H9 (cell line): Measurements from ENCODE around the gene INO80. TPM values are rescaled to one million over a fixed set of nuclear protein-coding genes. Genes with fewer than 3 reads are reported as not detected.

Experiments
- DNase-seq: peaks from one replicate; pipeline ENCODE4 v3.0.0-alpha.2; 2017
- H2AFZ ChIP-seq: one replicate; pipeline ENCODE4 v1.6.1; 2013; ENCODE audit warnings: mild to moderate bottlenecking, low read length, control low read depth, moderate library complexity
- H2AK5ac ChIP-seq: 2 replicates; pipeline ENCODE4 v1.6.1; 2013; ENCODE audit warnings: low read length, control low read depth, mixed read lengths; ENCODE audit not compliant: insufficient read length
- H2BK120ac ChIP-seq: one replicate; pipeline ENCODE4 v1.6.1; 2013; ENCODE audit warnings: low read depth, mild to moderate bottlenecking, low read length, control low read depth, inconsistent platforms; ENCODE audit not compliant: poor library complexity, severe bottlenecking
- H2BK12ac ChIP-seq: 2 replicates; pipeline ENCODE4 v1.6.1; 2013; ENCODE audit warnings: low read length, control low read depth, mixed read lengths, low read depth; ENCODE audit not compliant: insufficient read length
- H2BK15ac ChIP-seq: 2 replicates; pipeline ENCODE4 v1.6.1; 2013; ENCODE audit warnings: low read depth, low read length, control low read depth
- H2BK20ac ChIP-seq: one replicate; pipeline ENCODE4 v1.6.1; 2013; ENCODE audit warnings: low read depth, mild to moderate bottlenecking, low read length, control low read depth, inconsistent platforms; ENCODE audit not compliant: poor library complexity, severe bottlenecking
- H2BK5ac ChIP-seq: 2 replicates; pipeline ENCODE4 v1.6.1; 2013; ENCODE audit warnings: low read length, control low read depth, mixed read lengths; ENCODE audit not compliant: insufficient read length
- H3K14ac ChIP-seq: 2 replicates; pipeline ENCODE4 v1.6.1; 2013; ENCODE audit warnings: low read length, control low read depth; ENCODE audit not compliant: insufficient read depth
- H3K18ac ChIP-seq: 2 replicates; pipeline ENCODE4 v1.6.1; 2013; ENCODE audit warnings: low read depth, mild to moderate bottlenecking, mixed read lengths, low read length, control low read depth; ENCODE audit not compliant: insufficient read length
- H3K23ac ChIP-seq: 2 replicates; pipeline ENCODE4 v1.6.1; 2013; ENCODE audit warnings: low read length, control low read depth, mixed read lengths, low read depth; ENCODE audit not compliant: insufficient read length
- H3K23me2 ChIP-seq: 2 replicates; pipeline ENCODE4 v1.6.1; 2013; ENCODE audit warnings: low read depth, mild to moderate bottlenecking, mixed read lengths, low read length, control low read depth; ENCODE audit not compliant: insufficient read length, poor library complexity, severe bottlenecking
- H3K27ac ChIP-seq: 2 replicates; pipeline ENCODE4 v1.5.1; 2013; ENCODE audit warnings: low read length, control low read depth, mixed read lengths, low read depth; ENCODE audit not compliant: insufficient read length
- H3K27me3 ChIP-seq: 2 replicates; pipeline ENCODE4 v1.6.1; 2013; ENCODE audit warnings: low read length, control low read depth, inconsistent platforms; ENCODE audit not compliant: insufficient read depth
- H3K4ac ChIP-seq: 2 replicates; pipeline ENCODE4 v1.6.1; 2013; ENCODE audit warnings: low read depth, mild to moderate bottlenecking, control low read depth, inconsistent platforms, low read length, moderate library complexity
- H3K4me1 ChIP-seq: 2 replicates; pipeline ENCODE4 v1.6.1; 2013; ENCODE audit warnings: low read length, control low read depth, inconsistent platforms; ENCODE audit not compliant: insufficient read depth
- H3K4me2 ChIP-seq: 2 replicates; pipeline ENCODE4 v1.6.1; 2013; ENCODE audit warnings: low read length, control low read depth, mixed read lengths; ENCODE audit not compliant: insufficient read length, insufficient read depth
- H3K56ac ChIP-seq: 2 replicates; pipeline ENCODE4 v1.6.1; 2013; ENCODE audit warnings: low read depth, mild to moderate bottlenecking, mixed read lengths, low read length, control low read depth; ENCODE audit not compliant: insufficient read length
- H3K79me1 ChIP-seq: 2 replicates; pipeline ENCODE4 v1.6.1; 2013; ENCODE audit warnings: low read depth, mild to moderate bottlenecking, moderate library complexity, low read length, control low read depth, inconsistent platforms; ENCODE audit not compliant: insufficient read depth, poor library complexity, severe bottlenecking
- H3K79me2 ChIP-seq: 2 replicates; pipeline ENCODE4 v1.6.1; 2013; ENCODE audit warnings: low read length, control low read depth, inconsistent platforms; ENCODE audit not compliant: insufficient read depth
- H3K9ac ChIP-seq: 2 replicates; pipeline ENCODE4 v1.6.1; 2013; ENCODE audit warnings: low read length, control low read depth, mixed read lengths; ENCODE audit not compliant: insufficient read length; ENCODE audit errors: extremely low read depth
- H3K9me3 ChIP-seq: one replicate; pipeline ENCODE4 v1.6.1; 2013; ENCODE audit warnings: low read depth, low read length, inconsistent platforms; ENCODE audit not compliant: control insufficient read depth
- H3T11ph ChIP-seq: one replicate; pipeline ENCODE4 v1.6.1; 2013; ENCODE audit warnings: mild to moderate bottlenecking, low read length, control low read depth, inconsistent platforms
- H4K20me1 ChIP-seq: one replicate; pipeline ENCODE4 v1.6.1; 2013; ENCODE audit not compliant: control insufficient read depth, insufficient read length, insufficient read depth
- H4K5ac ChIP-seq: 2 replicates; pipeline ENCODE4 v1.6.1; 2013; ENCODE audit warnings: low read depth, mild to moderate bottlenecking, mixed read lengths, low read length, control low read depth; ENCODE audit not compliant: insufficient read length
- H4K8ac ChIP-seq: replicated peaks from 2 replicates; pipeline ENCODE4 v1.6.1; 2013; ENCODE audit warnings: low read length, control low read depth, mixed read lengths, low read depth; ENCODE audit not compliant: insufficient read length
- H4K91ac ChIP-seq: 2 replicates; pipeline ENCODE4 v1.6.1; 2013; ENCODE audit warnings: low read depth, mild to moderate bottlenecking, moderate library complexity, mixed read lengths, low read length, control low read depth; ENCODE audit not compliant: insufficient read length
- H3K27ac Mint-ChIP-seq, 3 experiments: 2 replicates in 2 of 3; 3 replicates in 1 of 3; pipeline ENCODE4 v1.8.0; 2020 to 2021; ENCODE audit warnings: mixed read lengths in 3 of 3, mild to moderate bottlenecking in 1 of 3, moderate library complexity in 1 of 3
- H3K27me3 Mint-ChIP-seq: 2 replicates; pipeline ENCODE4 v1.8.0; 2021; ENCODE audit warnings: low read depth, mild to moderate bottlenecking, moderate library complexity, mixed read lengths
- H3K36me3 Mint-ChIP-seq, 3 experiments: 2 replicates in 2 of 3; 3 replicates in 1 of 3; pipeline ENCODE4 v1.8.0; 2020 to 2021; ENCODE audit warnings: low read depth in 3 of 3, mixed read lengths in 3 of 3; ENCODE audit not compliant: insufficient read depth in 1 of 3
- H3K4me1 Mint-ChIP-seq, 2 experiments: 2 replicates each; pipeline ENCODE4 v1.8.0; 2020; ENCODE audit warnings: mixed read lengths in 2 of 2
- H3K4me3 Mint-ChIP-seq, 2 experiments: 2 replicates in 1 of 2; 3 replicates in 1 of 2; pipeline ENCODE4 v1.8.0; 2020 to 2021; ENCODE audit warnings: mild to moderate bottlenecking in 2 of 2, mixed read lengths in 2 of 2, moderate library complexity in 1 of 2
- H3K9me3 Mint-ChIP-seq, 2 experiments: 2 replicates in 1 of 2; 3 replicates in 1 of 2; pipeline ENCODE4 v1.8.0; 2020; ENCODE audit warnings: mild to moderate bottlenecking in 2 of 2, mixed read lengths in 2 of 2, moderate library complexity in 1 of 2
- CTCF ChIP-seq: fragments of 200-600 bp; sonication (generic); conservative IDR thresholded peaks from 3 replicates; pipeline ENCODE4 v1.8.0; 2021; ENCODE audit warnings: antibody characterized with exemption, mild to moderate bottlenecking
- WGBS: extraction: QIAGEN DNeasy Blood & Tissue Kit; methylation state at CpG from one replicate; pipeline ENCODE4 v1.1.7; 2013; ENCODE audit warnings: missing lambda C conversion rate, low lambda C conversion rate, mixed read lengths; ENCODE audit not compliant: insufficient read length; ENCODE audit errors: extremely low coverage; 5-methylcytosine and 5-hydroxymethylcytosine counted together
- total RNA-seq: library from RNA; stranded (reverse); gene quantifications from 2 replicates; pipeline ENCODE4 v1.2.1, GENCODE V29; 2021

INO80 gene
- total RNA-seq, 1 experiment from 2014 or later, result 29.2 TPM

GRCh38 chr15:41047474-41047873 is 68.6 kb downstream of the INO80 start:
- no peaks in the 10 kb centered on the region for H3K27me3 ChIP-seq
- H3K4ac ChIP-seq, result no peak overlapping the region
- peaks cover 37 to 88% (median 78%) of the 10 kb centered on the region in 3 experiments; a peak in 6 of 7 replicates for H3K36me3 Mint-ChIP-seq
- H2AFZ ChIP-seq, result no peak overlapping the region
- no peaks in the 10 kb centered on the region for H3K4me1 ChIP-seq
- no peak overlapping the region for H3K14ac ChIP-seq
- H3K9me3 Mint-ChIP-seq, result no peaks in the 10 kb centered on the region
- H2BK20ac ChIP-seq, result no peak overlapping the region
- no peak for DNase-seq
- H3K4me1 Mint-ChIP-seq, result no peaks in the 10 kb centered on the region
- H4K5ac ChIP-seq, result no peak overlapping the region
- no peak overlapping the region for H2AK5ac ChIP-seq
- H3K79me2 ChIP-seq, result no peaks in the 10 kb centered on the region
- H2BK15ac ChIP-seq, result no peak overlapping the region
- H2BK12ac ChIP-seq, result no peak overlapping the region
- WGBS, result no CpG with 5 or more reads among the region's 1 CpG
- no peak overlapping the region for H3K27ac Mint-ChIP-seq
- H3K27me3 Mint-ChIP-seq, result no peaks in the 10 kb centered on the region
- no peak overlapping the region for H3K9ac ChIP-seq
- H3K9me3 ChIP-seq, result no peaks in the 10 kb centered on the region
- H3K79me1 ChIP-seq, result no peaks in the 10 kb centered on the region
- no peak overlapping the region for H4K8ac ChIP-seq
- no peak overlapping the region for H4K91ac ChIP-seq
- no peaks in the 10 kb centered on the region for H4K20me1 ChIP-seq
- no peak overlapping the region for H3K23ac ChIP-seq
- H3K56ac ChIP-seq, result no peak overlapping the region
- no peak overlapping the region for H3K18ac ChIP-seq
- no peak overlapping the region for H3T11ph ChIP-seq
- no peak for TF ChIP-seq CTCF
- H3K4me3 Mint-ChIP-seq, result no peak overlapping the region
- no peaks in the 10 kb centered on the region for H3K23me2 ChIP-seq
- no peak overlapping the region for H2BK120ac ChIP-seq
- H3K4me2 ChIP-seq, result no peak overlapping the region
- H2BK5ac ChIP-seq, result no peak overlapping the region
- no peak overlapping the region for H3K27ac ChIP-seq
